H1 (cell line): ENCODE data around the gene LRPAP1. TPM values are rescaled to one million over a fixed set of nuclear protein-coding genes. Genes with fewer than 3 reads are reported as not detected.
"Not testable (repeated sequence)": the region's sequence is repeated elsewhere in the genome, so short reads cannot be mapped to it uniquely, and the experiment has no call there.

Experiments
- CTCF ChIA-PET: fragments of 300-600 bp; sonication (Branson Sonifier 250); formaldehyde crosslinking; loops from one replicate; lab custom pipeline; 2021; ENCODE audit not compliant: partially characterized antibody; lab: Charles Lee
- POLR2A ChIA-PET: fragments of 300-600 bp; sonication (Branson Sonifier 250); formaldehyde crosslinking; loops from one replicate; lab custom pipeline; 2021; ENCODE audit warnings: inconsistent platforms; ENCODE audit not compliant: partially characterized antibody; lab: Charles Lee
- DNase-seq, 2 experiments: peaks; one replicate each; pipeline versions ENCODE4 v3.0.0 to v3.0.0-alpha.2; 2010 to 2022; ENCODE audit warnings: low spot score in 2 of 2, low read depth in 1 of 2, mixed read lengths in 1 of 2
- FAIRE-seq: peaks from 2 replicates; lab custom pipeline; 2011; peaks lifted over from hg19 to GRCh38; lab: Jason Lieb, UNC
- H2AFZ ChIP-seq: 2 replicates; pipeline ENCODE4 v1.8.1; 2012; ENCODE audit warnings: low read length, inconsistent platforms
- H2AK5ac ChIP-seq: 2 replicates; pipeline ENCODE4 v1.6.1; 2013; ENCODE audit warnings: low read depth, low read length
- H2BK120ac ChIP-seq: replicated peaks from 2 replicates; pipeline ENCODE3; 2013; ENCODE audit warnings: low read depth, low read length, inconsistent platforms
- H2BK12ac ChIP-seq: 2 replicates; pipeline ENCODE4 v1.6.1; 2013; ENCODE audit warnings: low read depth, low read length
- H2BK15ac ChIP-seq: 2 replicates; pipeline ENCODE4 v1.6.1; 2013; ENCODE audit warnings: low read length
- H2BK20ac ChIP-seq: 2 replicates; pipeline ENCODE4 v1.6.1; 2013; ENCODE audit warnings: low read length
- H2BK5ac ChIP-seq: 2 replicates; pipeline ENCODE4 v1.6.1; 2013; ENCODE audit warnings: low read depth, low read length
- H3K14ac ChIP-seq: 2 replicates; pipeline ENCODE4 v1.6.1; 2013; ENCODE audit warnings: inconsistent platforms; ENCODE audit not compliant: insufficient read length
- H3K18ac ChIP-seq: 2 replicates; pipeline ENCODE4 v1.6.1; 2013; ENCODE audit warnings: low read length; ENCODE audit errors: extremely low read depth
- H3K23ac ChIP-seq: 2 replicates; pipeline ENCODE4 v1.6.1; 2013; ENCODE audit warnings: inconsistent platforms; ENCODE audit not compliant: insufficient read length
- H3K23me2 ChIP-seq: 2 replicates; pipeline ENCODE4 v1.6.1; 2013; ENCODE audit warnings: low read depth, low read length
- H3K27ac ChIP-seq: 2 replicates; pipeline ENCODE4 v1.6.1; 2011; ENCODE audit warnings: low read depth, low read length, inconsistent platforms
- H3K27me3 ChIP-seq, 4 experiments: replicated peaks in 1 of 4; 1 replicate in 1 of 4; 2 replicates in 3 of 4; pipeline versions ENCODE4 v1.6.1 to v1.8.1; 2011 to 2013; ENCODE audit warnings: low read length in 3 of 4, mild to moderate bottlenecking in 3 of 4, inconsistent platforms in 2 of 4, mixed read lengths in 2 of 4, moderate library complexity in 1 of 4; ENCODE audit not compliant: control insufficient read depth in 3 of 4, insufficient read depth in 3 of 4; ENCODE audit errors: extremely low read depth in 1 of 4
- H3K36me3 ChIP-seq, 4 experiments: 2 replicates each; pipeline versions ENCODE4 v1.6.1 to v1.8.1; 2011 to 2013; ENCODE audit warnings: mild to moderate bottlenecking in 4 of 4, low read length in 3 of 4, moderate library complexity in 2 of 4, control low read depth in 1 of 4, inconsistent platforms in 1 of 4; ENCODE audit not compliant: insufficient read depth in 4 of 4, control insufficient read depth in 2 of 4
- H3K4ac ChIP-seq: replicated peaks from 2 replicates; pipeline ENCODE3; 2013; ENCODE audit warnings: low read length, low read depth, mixed read lengths, inconsistent platforms; ENCODE audit not compliant: insufficient read length
- H3K4me1 ChIP-seq, 4 experiments: replicated peaks in 1 of 4; 1 replicate in 1 of 4; 2 replicates in 3 of 4; pipeline versions ENCODE4 v1.6.1 to v1.8.1; 2011 to 2013; ENCODE audit warnings: low read length in 3 of 4, inconsistent platforms in 2 of 4, mixed read lengths in 1 of 4; ENCODE audit not compliant: insufficient read depth in 4 of 4, control insufficient read depth in 3 of 4
- H3K4me2 ChIP-seq, 2 experiments: 2 replicates each; pipeline versions ENCODE4 v1.6.1 to v1.8.1; 2011 to 2013; ENCODE audit warnings: low read depth in 2 of 2, low read length in 2 of 2, control low read depth in 1 of 2, inconsistent platforms in 1 of 2, mild to moderate bottlenecking in 1 of 2; ENCODE audit not compliant: insufficient read depth in 1 of 2
- H3K4me3 ChIP-seq, 4 experiments: fragments of 200-600, 300-600 bp in 1 of 4; sonication (generic), shearing (Covaris generic), sonication (Bioruptor Twin) in 1 of 4; 2 replicates each; pipeline versions ENCODE4 v1.5.1 to v1.8.1; 2011 to 2016; ENCODE audit warnings: low read length in 4 of 4, low read depth in 3 of 4, control low read depth in 2 of 4, inconsistent platforms in 2 of 4, mild to moderate bottlenecking in 2 of 4, mixed read lengths in 1 of 4, moderate library complexity in 1 of 4; ENCODE audit not compliant: insufficient read depth in 2 of 4; ENCODE audit errors: extremely low read depth in 1 of 4
- H3K56ac ChIP-seq: replicated peaks from 2 replicates; pipeline ENCODE3; 2013; ENCODE audit warnings: low read depth, mild to moderate bottlenecking, mixed read lengths, low read length, inconsistent platforms; ENCODE audit not compliant: insufficient read length
- H3K79me1 ChIP-seq: 2 replicates; pipeline ENCODE4 v1.6.1; 2013; ENCODE audit warnings: low read depth, low read length, control low read depth
- H3K79me2 ChIP-seq, 2 experiments: 2 replicates each; pipeline versions ENCODE4 v1.6.1 to v1.8.1; 2012 to 2013; ENCODE audit warnings: low read length in 2 of 2, mild to moderate bottlenecking in 2 of 2, inconsistent platforms in 1 of 2; ENCODE audit not compliant: insufficient read depth in 2 of 2, control insufficient read depth in 1 of 2
- H3K9ac ChIP-seq, 4 experiments: replicated peaks in 1 of 4; 1 replicate in 1 of 4; 2 replicates in 3 of 4; pipeline versions ENCODE4 v1.6.1 to v1.8.1; 2011 to 2013; ENCODE audit warnings: low read depth in 3 of 4, low read length in 3 of 4, control low read depth in 2 of 4, mild to moderate bottlenecking in 2 of 4, moderate library complexity in 2 of 4, inconsistent platforms in 1 of 4; ENCODE audit errors: extremely low read depth in 1 of 4
- H3K9me3 ChIP-seq, 2 experiments: 2 replicates each; pipeline versions ENCODE4 v1.6.1 to v1.8.1; 2012 to 2013; ENCODE audit warnings: mild to moderate bottlenecking in 2 of 2, moderate library complexity in 2 of 2, control low read depth in 1 of 2, inconsistent platforms in 1 of 2, low read depth in 1 of 2, low read length in 1 of 2, mixed read lengths in 1 of 2; ENCODE audit not compliant: insufficient read depth in 2 of 2
- H4K20me1 ChIP-seq, 2 experiments: replicated peaks in 1 of 2; 2 replicates each; pipeline versions ENCODE3 to v1.8.1; 2011 to 2013; ENCODE audit warnings: inconsistent platforms in 2 of 2, low read length in 2 of 2, mild to moderate bottlenecking in 1 of 2; ENCODE audit not compliant: insufficient read depth in 2 of 2, control insufficient read depth in 1 of 2
- H4K5ac ChIP-seq: 2 replicates; pipeline ENCODE4 v1.6.1; 2013; ENCODE audit warnings: low read length, low read depth, mixed read lengths, inconsistent platforms; ENCODE audit not compliant: insufficient read length
- H4K8ac ChIP-seq: 2 replicates; pipeline ENCODE4 v1.8.0; 2013; ENCODE audit warnings: mild to moderate bottlenecking, moderate library complexity, low read length, inconsistent platforms; ENCODE audit not compliant: insufficient read depth; ENCODE audit errors: extremely low read depth
- H4K91ac ChIP-seq: replicated peaks from 2 replicates; pipeline ENCODE3; 2013; ENCODE audit warnings: low read length, mixed read lengths, inconsistent platforms; ENCODE audit not compliant: insufficient read length
- WGBS, 2 experiments: shearing (Covaris generic) in 1 of 2; methylation state at CpG; one replicate each; pipeline versions ENCODE4 v1.1.6 to v1.1.7; 2013 to 2015; ENCODE audit warnings: low lambda C conversion rate in 2 of 2, mixed read lengths in 2 of 2, inconsistent platforms in 1 of 2, low coverage in 1 of 2, missing lambda C conversion rate in 1 of 2; ENCODE audit not compliant: insufficient replicate concordance in 2 of 2, insufficient coverage in 1 of 2, insufficient read length in 1 of 2; ENCODE audit errors: extremely low coverage in 1 of 2, missing lambda C conversion rate in 1 of 2; 5-methylcytosine and 5-hydroxymethylcytosine counted together
- polyA plus RNA-seq, 7 experiments: library from polyadenylated mRNA; depleted of rRNA in 3 of 7; stranded (reverse) in 5 of 7; unstranded in 2 of 7; fragments of >200 nt in 5 of 7; fragments of 200-250 nt in 2 of 7; gene quantifications; 1 replicate in 5 of 7; 2 replicates in 1 of 7; 4 replicates in 1 of 7; pipeline versions ENCODE4 v1.2.1 to v1.2.3, GENCODE V29; 2011 to 2013; ENCODE audit warnings: missing spikeins in 2 of 7, mixed read lengths in 2 of 7
- total RNA-seq: library from RNA; stranded (reverse); fragmentation: NEBNext Ultra II Directional; extraction: Animal tissue kit (Norgen Biotek cat#: 25700); gene quantifications from 2 replicates; pipeline ENCODE4 v1.2.1, GENCODE V29; 2021

LRPAP1 gene
- total and polyA plus RNA-seq, 2 of the 8 experiments (the other 6 are each of a cell fraction or from before 2014, with no cell fraction given): 31.1 to 101 TPM

GRCh38 chr4:3557088-3557492 lies 24.9 kb upstream of the LRPAP1 start:
- H2BK15ac ChIP-seq, H3K4me2 ChIP-seq, H3K56ac ChIP-seq, H3K27me3 ChIP-seq, H2AK5ac ChIP-seq, H2BK20ac ChIP-seq, H3K79me1 ChIP-seq, DNase-seq, FAIRE-seq, H3K27ac ChIP-seq, H4K20me1 ChIP-seq, H4K5ac ChIP-seq, H2BK5ac ChIP-seq, H3K36me3 ChIP-seq, H3K14ac ChIP-seq, H2BK120ac ChIP-seq, H3K9me3 ChIP-seq, H2BK12ac ChIP-seq, H2AFZ ChIP-seq, H3K4ac ChIP-seq, H3K79me2 ChIP-seq, H4K8ac ChIP-seq, H3K18ac ChIP-seq, H3K23ac ChIP-seq, POLR2A ChIA-PET, H4K91ac ChIP-seq, H3K23me2 ChIP-seq, H3K4me1 ChIP-seq, H3K9ac ChIP-seq, H3K4me3 ChIP-seq: not testable (repeated sequence)
- CTCF ChIA-PET: interaction anchor here (1.2 kb wide), 1 partner anchor 95 kb away, joined by 3 read pairs; no protein-coding TSS in a partner anchor
- 84% methylated on average over 8 of the region's 9 CpGs; no CpG with 5 or more reads in 1 of the 2 experiments for WGBS, 2 experiments
